Measurements from ENCODE around the gene ASTN1.

Gene ASTN1

GRCh38 chr1:177162243-177162642 lies 2.3 kb downstream of the ASTN1 start:
- DNase-seq = no peak

GRCh38 chr1:177146499-177146898 lies 18.0 kb downstream of the ASTN1 start:
- DNase-seq = no peak

- DNase-seq = no peak
These were observed 19.1 kb downstream of the ASTN1 start for GRCh38 chr1:177145106-177146070.

GRCh38 chr1:177142791-177143271 lies 21.7 kb downstream of the ASTN1 start:
- DNase-seq = no peak

- DNase-seq = no peak
These were observed 22.5 kb downstream of the ASTN1 start for GRCh38 chr1:177142010-177142409.

- no peak for DNase-seq
These were observed 26.2 kb downstream of the ASTN1 start for GRCh38 chr1:177138347-177138746.

GRCh38 chr1:177137814-177138213 lies 26.7 kb downstream of the ASTN1 start:
- DNase-seq = no peak

GRCh38 chr1:177135250-177135649 lies 29.3 kb downstream of the ASTN1 start:
- DNase-seq = no peak

- DNase-seq = no peak
These were observed 30.5 kb downstream of the ASTN1 start for GRCh38 chr1:177133977-177134538.

- no peak for DNase-seq
These were observed 32.4 kb downstream of the ASTN1 start for GRCh38 chr1:177132141-177132540.

GRCh38 chr1:177131723-177132122 lies 32.8 kb downstream of the ASTN1 start:
- DNase-seq = no peak

GRCh38 chr1:177130451-177130945 lies 34.0 kb downstream of the ASTN1 start:
- DNase-seq = no peak

GRCh38 chr1:177128665-177129281 lies 35.7 kb downstream of the ASTN1 start:
- DNase-seq = no peak

- no peak for DNase-seq
These were observed 38.2 kb downstream of the ASTN1 start for GRCh38 chr1:177126267-177126666.

- no peak for DNase-seq
These were observed 39.8 kb downstream of the ASTN1 start for GRCh38 chr1:177124577-177125278.

GRCh38 chr1:177122461-177123251 lies 41.9 kb downstream of the ASTN1 start:
- no peak for DNase-seq

GRCh38 chr1:177119311-177119710 lies 45.2 kb downstream of the ASTN1 start:
- DNase-seq = no peak

GRCh38 chr1:177118901-177119300 lies 45.6 kb downstream of the ASTN1 start:
- no peak for DNase-seq

GRCh38 chr1:177116941-177117340 lies 47.6 kb downstream of the ASTN1 start:
- no peak for DNase-seq

GRCh38 chr1:177106614-177107365 lies 57.7 kb downstream of the ASTN1 start:
- DNase-seq = no peak

GRCh38 chr1:177106196-177106595 lies 58.3 kb downstream of the ASTN1 start:
- DNase-seq = no peak
